ENCODE measurements around the gene PLCL2.

DNA sequence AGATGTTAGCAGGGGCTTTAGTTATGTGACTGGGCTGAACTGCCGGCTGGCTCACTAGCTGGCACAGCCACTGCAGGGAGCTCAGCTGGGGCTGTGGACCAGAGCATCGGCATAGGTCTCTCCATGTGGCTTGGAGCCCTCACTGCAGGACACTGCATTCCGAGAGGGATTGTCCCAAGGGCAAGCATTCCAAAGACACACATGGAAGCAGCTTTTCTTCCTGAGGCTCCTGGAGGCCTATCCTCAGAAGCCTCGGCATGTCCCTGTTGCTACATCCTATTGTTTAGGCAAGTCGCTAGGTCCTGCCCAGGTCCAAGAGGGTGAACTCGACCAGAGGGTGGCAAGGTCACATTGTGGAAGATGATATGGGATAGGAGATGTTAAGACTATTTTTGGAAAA lies 209.8 kb downstream of the PLCL2 start:
- TF ChIP-seq, protein P1, sequence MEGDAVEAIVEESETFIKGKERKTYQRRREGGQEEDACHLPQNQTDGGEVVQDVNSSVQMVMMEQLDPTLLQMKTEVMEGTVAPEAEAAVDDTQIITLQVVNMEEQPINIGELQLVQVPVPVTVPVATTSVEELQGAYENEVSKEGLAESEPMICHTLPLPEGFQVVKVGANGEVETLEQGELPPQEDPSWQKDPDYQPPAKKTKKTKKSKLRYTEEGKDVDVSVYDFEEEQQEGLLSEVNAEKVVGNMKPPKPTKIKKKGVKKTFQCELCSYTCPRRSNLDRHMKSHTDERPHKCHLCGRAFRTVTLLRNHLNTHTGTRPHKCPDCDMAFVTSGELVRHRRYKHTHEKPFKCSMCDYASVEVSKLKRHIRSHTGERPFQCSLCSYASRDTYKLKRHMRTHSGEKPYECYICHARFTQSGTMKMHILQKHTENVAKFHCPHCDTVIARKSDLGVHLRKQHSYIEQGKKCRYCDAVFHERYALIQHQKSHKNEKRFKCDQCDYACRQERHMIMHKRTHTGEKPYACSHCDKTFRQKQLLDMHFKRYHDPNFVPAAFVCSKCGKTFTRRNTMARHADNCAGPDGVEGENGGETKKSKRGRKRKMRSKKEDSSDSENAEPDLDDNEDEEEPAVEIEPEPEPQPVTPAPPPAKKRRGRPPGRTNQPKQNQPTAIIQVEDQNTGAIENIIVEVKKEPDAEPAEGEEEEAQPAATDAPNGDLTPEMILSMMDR (conservative IDR thresholded peaks at IDR 0.05 in 1 of 2, IDR thresholded peaks at IDR 0.05 in 1 of 2; ENCODE audit: low read depth in 1 of 2, low read length in 2 of 2), result no peak
- no peak for TF ChIP-seq EZH2 (IDR thresholded peaks at IDR 0.05; ENCODE audit: low read length, missing control alignments)
